ENCODE measurements around the gene FUBP1.

DNA sequence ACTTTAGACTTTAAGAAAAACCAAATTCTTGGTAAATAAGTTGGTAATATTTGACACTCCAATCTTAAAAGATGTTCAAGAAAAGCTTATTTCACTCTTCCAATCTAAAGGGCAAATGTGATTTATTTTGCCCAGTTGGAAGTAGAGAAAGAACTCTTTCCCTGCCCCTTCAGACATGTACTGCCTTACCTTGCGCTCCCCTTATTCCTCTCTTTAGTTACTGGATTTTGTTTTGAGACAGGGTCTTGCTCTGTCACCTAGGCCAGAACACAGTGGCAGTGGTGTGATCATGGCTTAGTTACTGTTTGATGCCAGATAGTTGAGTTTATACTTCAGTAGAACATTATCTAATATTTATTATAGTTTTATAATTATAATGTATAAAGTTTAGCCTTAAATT is 27.5 kb downstream of the FUBP1 start:
- no peak for TF ChIP-seq POLR2A (IDR thresholded peaks at IDR 0.05; ENCODE audit: borderline replicate concordance, extremely low read depth, insufficient read depth, insufficient read length)
- TF ChIP-seq, protein P1, sequence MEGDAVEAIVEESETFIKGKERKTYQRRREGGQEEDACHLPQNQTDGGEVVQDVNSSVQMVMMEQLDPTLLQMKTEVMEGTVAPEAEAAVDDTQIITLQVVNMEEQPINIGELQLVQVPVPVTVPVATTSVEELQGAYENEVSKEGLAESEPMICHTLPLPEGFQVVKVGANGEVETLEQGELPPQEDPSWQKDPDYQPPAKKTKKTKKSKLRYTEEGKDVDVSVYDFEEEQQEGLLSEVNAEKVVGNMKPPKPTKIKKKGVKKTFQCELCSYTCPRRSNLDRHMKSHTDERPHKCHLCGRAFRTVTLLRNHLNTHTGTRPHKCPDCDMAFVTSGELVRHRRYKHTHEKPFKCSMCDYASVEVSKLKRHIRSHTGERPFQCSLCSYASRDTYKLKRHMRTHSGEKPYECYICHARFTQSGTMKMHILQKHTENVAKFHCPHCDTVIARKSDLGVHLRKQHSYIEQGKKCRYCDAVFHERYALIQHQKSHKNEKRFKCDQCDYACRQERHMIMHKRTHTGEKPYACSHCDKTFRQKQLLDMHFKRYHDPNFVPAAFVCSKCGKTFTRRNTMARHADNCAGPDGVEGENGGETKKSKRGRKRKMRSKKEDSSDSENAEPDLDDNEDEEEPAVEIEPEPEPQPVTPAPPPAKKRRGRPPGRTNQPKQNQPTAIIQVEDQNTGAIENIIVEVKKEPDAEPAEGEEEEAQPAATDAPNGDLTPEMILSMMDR (IDR thresholded peaks at IDR 0.05 in 2 of 3, conservative IDR thresholded peaks at IDR 0.05 in 1 of 3; ENCODE audit: borderline replicate concordance in 1 of 3, insufficient read depth in 1 of 3, low read depth in 2 of 3, low read length in 2 of 3) = no peak
- no peak for TF ChIP-seq EZH2phosphoT487 (IDR thresholded peaks at IDR 0.05; ENCODE audit: borderline replicate concordance)
- TF ChIP-seq EZH2 (IDR thresholded peaks at IDR 0.05) = no peak
- TF ChIP-seq, protein P2, sequence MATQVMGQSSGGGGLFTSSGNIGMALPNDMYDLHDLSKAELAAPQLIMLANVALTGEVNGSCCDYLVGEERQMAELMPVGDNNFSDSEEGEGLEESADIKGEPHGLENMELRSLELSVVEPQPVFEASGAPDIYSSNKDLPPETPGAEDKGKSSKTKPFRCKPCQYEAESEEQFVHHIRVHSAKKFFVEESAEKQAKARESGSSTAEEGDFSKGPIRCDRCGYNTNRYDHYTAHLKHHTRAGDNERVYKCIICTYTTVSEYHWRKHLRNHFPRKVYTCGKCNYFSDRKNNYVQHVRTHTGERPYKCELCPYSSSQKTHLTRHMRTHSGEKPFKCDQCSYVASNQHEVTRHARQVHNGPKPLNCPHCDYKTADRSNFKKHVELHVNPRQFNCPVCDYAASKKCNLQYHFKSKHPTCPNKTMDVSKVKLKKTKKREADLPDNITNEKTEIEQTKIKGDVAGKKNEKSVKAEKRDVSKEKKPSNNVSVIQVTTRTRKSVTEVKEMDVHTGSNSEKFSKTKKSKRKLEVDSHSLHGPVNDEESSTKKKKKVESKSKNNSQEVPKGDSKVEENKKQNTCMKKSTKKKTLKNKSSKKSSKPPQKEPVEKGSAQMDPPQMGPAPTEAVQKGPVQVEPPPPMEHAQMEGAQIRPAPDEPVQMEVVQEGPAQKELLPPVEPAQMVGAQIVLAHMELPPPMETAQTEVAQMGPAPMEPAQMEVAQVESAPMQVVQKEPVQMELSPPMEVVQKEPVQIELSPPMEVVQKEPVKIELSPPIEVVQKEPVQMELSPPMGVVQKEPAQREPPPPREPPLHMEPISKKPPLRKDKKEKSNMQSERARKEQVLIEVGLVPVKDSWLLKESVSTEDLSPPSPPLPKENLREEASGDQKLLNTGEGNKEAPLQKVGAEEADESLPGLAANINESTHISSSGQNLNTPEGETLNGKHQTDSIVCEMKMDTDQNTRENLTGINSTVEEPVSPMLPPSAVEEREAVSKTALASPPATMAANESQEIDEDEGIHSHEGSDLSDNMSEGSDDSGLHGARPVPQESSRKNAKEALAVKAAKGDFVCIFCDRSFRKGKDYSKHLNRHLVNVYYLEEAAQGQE (IDR thresholded peaks at IDR 0.05; ENCODE audit: low read depth) = no peak
- no peak for TF ChIP-seq POLR2AphosphoS5 (IDR thresholded peaks at IDR 0.05; ENCODE audit: low read depth, low read length)
- no peak for TF ChIP-seq JUND (IDR thresholded peaks at IDR 0.05)
- TF ChIP-seq ZFX (IDR thresholded peaks at IDR 0.05) = no peak
